Mesenchymal stem cell (in vitro differentiated cells and primary cell): ENCODE results near the gene WDFY2.

Experiments
- DNase-seq: peaks from one replicate; pipeline ENCODE4 v3.0.0-alpha.2; 2013
- H2AFZ ChIP-seq: one replicate; pipeline ENCODE4 v1.6.1; 2013; ENCODE audit warnings: low read depth, mild to moderate bottlenecking, control low read depth, inconsistent platforms, low read length, moderate library complexity
- H2AK5ac ChIP-seq: 2 replicates; pipeline ENCODE4 v1.6.1; 2013; ENCODE audit warnings: low read length, moderate library complexity, mild to moderate bottlenecking, inconsistent platforms; ENCODE audit not compliant: severe bottlenecking
- H2BK120ac ChIP-seq: one replicate; pipeline ENCODE4 v1.6.1; 2013; ENCODE audit warnings: low read depth, mild to moderate bottlenecking, inconsistent platforms, low read length, moderate library complexity
- H2BK12ac ChIP-seq, 2 experiments: one replicate each; pipeline ENCODE4 v1.6.1; 2013; ENCODE audit warnings: inconsistent platforms in 2 of 2, low read length in 2 of 2, mild to moderate bottlenecking in 2 of 2, moderate library complexity in 2 of 2, control low read depth in 1 of 2
- H2BK15ac ChIP-seq: one replicate; pipeline ENCODE4 v1.6.1; 2013; ENCODE audit warnings: mild to moderate bottlenecking, low read depth, inconsistent platforms; ENCODE audit not compliant: poor library complexity, severe bottlenecking
- H2BK5ac ChIP-seq: 2 replicates; pipeline ENCODE4 v1.6.1; 2013; ENCODE audit warnings: low read depth, mild to moderate bottlenecking, low read length, control low read depth, inconsistent platforms; ENCODE audit not compliant: poor library complexity, severe bottlenecking
- H3K14ac ChIP-seq, 2 experiments: one replicate each; pipeline ENCODE4 v1.6.1; 2013; ENCODE audit warnings: inconsistent platforms in 2 of 2, low read length in 2 of 2, control low read depth in 1 of 2, mild to moderate bottlenecking in 1 of 2, moderate library complexity in 1 of 2
- H3K18ac ChIP-seq, 2 experiments: one replicate each; pipeline ENCODE4 v1.6.1; 2013; ENCODE audit warnings: inconsistent platforms in 2 of 2, low read length in 2 of 2, control low read depth in 1 of 2, low read depth in 1 of 2, mild to moderate bottlenecking in 1 of 2
- H3K23ac ChIP-seq, 2 experiments: one replicate each; pipeline ENCODE4 v1.6.1; 2013; ENCODE audit warnings: inconsistent platforms in 2 of 2, low read length in 2 of 2, mild to moderate bottlenecking in 2 of 2, moderate library complexity in 2 of 2, control low read depth in 1 of 2
- H3K27ac ChIP-seq: 2 replicates; pipeline ENCODE4 v1.5.1; 2013; ENCODE audit warnings: mild to moderate bottlenecking, moderate library complexity, low read length, control low read depth, inconsistent platforms; ENCODE audit not compliant: poor library complexity, severe bottlenecking
- H3K27me3 ChIP-seq, 2 experiments: 2 replicates each; pipeline versions ENCODE4 v1.6.1 to v1.7.0; 2013; ENCODE audit warnings: low read length in 2 of 2, mild to moderate bottlenecking in 2 of 2, moderate library complexity in 2 of 2, control low read depth in 1 of 2, inconsistent platforms in 1 of 2; ENCODE audit not compliant: control insufficient read depth in 1 of 2, insufficient read depth in 1 of 2
- H3K36me3 ChIP-seq, 2 experiments: 2 replicates each; pipeline versions ENCODE4 v1.6.1 to v1.7.0; 2013; ENCODE audit warnings: low read length in 2 of 2, control low read depth in 1 of 2, inconsistent platforms in 1 of 2, low read depth in 1 of 2, mild to moderate bottlenecking in 1 of 2; ENCODE audit not compliant: insufficient read depth in 2 of 2, control insufficient read depth in 1 of 2
- H3K4ac ChIP-seq, 2 experiments: one replicate each; pipeline ENCODE4 v1.6.1; 2013; ENCODE audit warnings: inconsistent platforms in 2 of 2, low read length in 2 of 2, mild to moderate bottlenecking in 2 of 2, moderate library complexity in 2 of 2, control low read depth in 1 of 2, low read depth in 1 of 2
- H3K4me1 ChIP-seq: 2 replicates; pipeline ENCODE4 v1.6.1; 2013; ENCODE audit warnings: low read depth, low read length, control low read depth; ENCODE audit not compliant: control insufficient read depth, insufficient read depth
- H3K4me2 ChIP-seq: 2 replicates; pipeline ENCODE4 v1.6.1; 2013; ENCODE audit warnings: low read length, mild to moderate bottlenecking, inconsistent platforms; ENCODE audit not compliant: poor library complexity, severe bottlenecking
- H3K4me3 ChIP-seq, 2 experiments: 2 replicates each; pipeline versions ENCODE4 v1.5.1 to v1.7.0; 2013; ENCODE audit warnings: low read length in 2 of 2, mild to moderate bottlenecking in 2 of 2, control low read depth in 1 of 2, low read depth in 1 of 2; ENCODE audit not compliant: insufficient read depth in 1 of 2
- H3K79me1 ChIP-seq: replicated peaks from 2 replicates; pipeline ENCODE4 v1.6.1; 2013; ENCODE audit warnings: mild to moderate bottlenecking, control low read depth, low read length, inconsistent platforms; ENCODE audit not compliant: poor library complexity, severe bottlenecking
- H3K9ac ChIP-seq: 2 replicates; pipeline ENCODE4 v1.7.0; 2013; ENCODE audit warnings: mild to moderate bottlenecking, low read length, moderate library complexity
- H3K9me3 ChIP-seq: 2 replicates; pipeline ENCODE4 v1.7.0; 2013; ENCODE audit warnings: mild to moderate bottlenecking, low read length; ENCODE audit not compliant: control insufficient read depth
- H4K8ac ChIP-seq: one replicate; pipeline ENCODE4 v1.6.1; 2013; ENCODE audit warnings: inconsistent platforms, mild to moderate bottlenecking, low read length, moderate library complexity
- H4K91ac ChIP-seq: one replicate; pipeline ENCODE4 v1.6.1; 2013; ENCODE audit warnings: mild to moderate bottlenecking, low read length, inconsistent platforms
- WGBS: methylation state at CpG from one replicate; pipeline ENCODE4 v1.1.7; 2013; ENCODE audit warnings: mixed read lengths; 5-methylcytosine and 5-hydroxymethylcytosine counted together

Gene WDFY2

GRCh38 chr13:51760592-51760991 lies 176.3 kb downstream of the WDFY2 start:
- Histone ChIP-seq H2BK120ac (no peak overlapping the region), H3K9ac (peak overlapping the region; percentile 86), H4K8ac (no peak overlapping the region), H2AFZ (no peak overlapping the region), H3K14ac (peak overlapping the region in 1 of 2 experiments; percentile 26), H2BK5ac (no peak overlapping the region), H3K79me1 (peaks cover 6% of the 10 kb centered on the region), H2BK12ac (peak overlapping the region in 1 of 2 experiments; percentile 37), H3K27ac (no peak overlapping the region), H3K27me3 (no peaks in the 10 kb centered on the region), H3K23ac (no peak overlapping the region), H3K36me3 (peaks cover 24 to 57% of the 10 kb centered on the region in 2 experiments), H3K4me3 (peak overlapping the region in 1 of 2 experiments; percentile 50), H3K4me1 (peaks cover 12% of the 10 kb centered on the region), H4K91ac (no peak overlapping the region), H2AK5ac (no peak overlapping the region), H3K9me3 (no peaks in the 10 kb centered on the region), H2BK15ac (no peak overlapping the region), H3K18ac (no peak overlapping the region), H3K4ac (peak overlapping the region in 1 of 2 experiments; percentile 73), H3K4me2 (no peak overlapping the region)
- WGBS, result 94% methylated on average over 12 of the region's 12 CpGs
- no peak for DNase-seq

DNA sequence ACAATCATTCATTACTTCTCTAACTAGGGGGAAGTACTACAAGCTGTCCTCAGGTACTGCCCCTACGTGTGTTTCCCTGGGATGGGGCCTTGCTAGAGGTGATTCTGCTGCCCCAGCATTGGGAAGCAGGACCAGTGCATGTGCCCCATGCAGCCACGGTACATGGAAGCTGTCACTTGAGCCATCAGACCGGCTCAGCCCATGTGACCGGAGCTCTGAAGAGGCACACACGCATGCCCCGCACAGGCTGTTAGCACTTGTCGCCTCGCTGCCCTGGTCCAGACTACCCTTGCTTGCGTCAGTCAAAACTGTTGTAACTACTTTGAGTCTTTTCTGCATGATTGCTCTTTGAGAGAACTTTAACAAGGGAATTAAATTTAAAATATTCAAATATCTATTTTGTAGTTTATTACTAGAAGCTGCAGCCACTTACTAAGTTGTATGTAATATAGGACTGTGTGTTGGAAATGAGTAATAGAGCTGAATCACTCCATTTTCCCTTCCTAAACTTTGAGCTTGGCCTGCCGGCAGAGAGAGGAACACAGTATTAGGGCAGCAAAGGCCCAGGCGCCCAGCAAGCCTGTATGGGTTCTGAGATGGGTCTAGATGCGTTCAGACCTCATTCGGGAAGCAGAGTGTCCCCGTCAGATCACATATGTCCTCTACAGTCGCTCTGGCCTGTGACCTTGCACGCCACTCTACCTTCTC lies 177.5 kb downstream of the WDFY2 start:
- no peak overlapping the region for H2AK5ac ChIP-seq
- no peak overlapping the region for H2BK120ac ChIP-seq
- H2AFZ ChIP-seq, result no peak overlapping the region
- H3K36me3 ChIP-seq, result peaks cover 24 to 55% of the 10 kb centered on the region in 2 experiments
- no peak overlapping the region for H3K4me3 ChIP-seq
- H2BK5ac ChIP-seq, result no peak overlapping the region
- no peaks in the 10 kb centered on the region for H3K27me3 ChIP-seq
- 91% methylated on average over 13 of the region's 16 CpGs for WGBS
- H4K91ac ChIP-seq, result peak overlapping the region; percentile 46
- H3K27ac ChIP-seq, result no peak overlapping the region
- H3K9ac ChIP-seq, result peak overlapping the region; percentile 18
- H3K18ac ChIP-seq, result no peak overlapping the region
- no peak overlapping the region for H3K4me2 ChIP-seq
- peaks cover 9% of the 10 kb centered on the region for H3K79me1 ChIP-seq
- no peak for DNase-seq
- H3K4ac ChIP-seq, result no peak overlapping the region
- no peaks in the 10 kb centered on the region for H3K9me3 ChIP-seq
- no peak overlapping the region for H2BK15ac ChIP-seq
- H3K4me1 ChIP-seq, result peaks cover 12% of the 10 kb centered on the region
- no peak overlapping the region for H2BK12ac ChIP-seq
- H4K8ac ChIP-seq, result peak overlapping the region; percentile 31
- H3K23ac ChIP-seq, result no peak overlapping the region
- no peak overlapping the region for H3K14ac ChIP-seq

GRCh38 chr13:51763486-51763885 lies 179.2 kb downstream of the WDFY2 start:
- Histone ChIP-seq H4K8ac (no peak overlapping the region), H2BK15ac (no peak overlapping the region), H3K4me3 (no peak overlapping the region), H3K9ac (no peak overlapping the region), H3K23ac (no peak overlapping the region), H3K14ac (no peak overlapping the region), H4K91ac (no peak overlapping the region), H2AFZ (no peak overlapping the region), H3K27ac (no peak overlapping the region), H3K27me3 (no peaks in the 10 kb centered on the region), H2BK120ac (no peak overlapping the region), H2AK5ac (no peak overlapping the region), H3K36me3 (peaks cover 36 to 56% of the 10 kb centered on the region in 2 experiments), H3K18ac (no peak overlapping the region), H3K79me1 (peaks cover 17% of the 10 kb centered on the region), H3K9me3 (no peaks in the 10 kb centered on the region), H3K4ac (no peak overlapping the region), H3K4me1 (peaks cover 12% of the 10 kb centered on the region), H2BK12ac (no peak overlapping the region), H3K4me2 (no peak overlapping the region), H2BK5ac (no peak overlapping the region)
- 72% methylated on average over 2 of the region's 2 CpGs for WGBS
- DNase-seq, result no peak

DNA sequence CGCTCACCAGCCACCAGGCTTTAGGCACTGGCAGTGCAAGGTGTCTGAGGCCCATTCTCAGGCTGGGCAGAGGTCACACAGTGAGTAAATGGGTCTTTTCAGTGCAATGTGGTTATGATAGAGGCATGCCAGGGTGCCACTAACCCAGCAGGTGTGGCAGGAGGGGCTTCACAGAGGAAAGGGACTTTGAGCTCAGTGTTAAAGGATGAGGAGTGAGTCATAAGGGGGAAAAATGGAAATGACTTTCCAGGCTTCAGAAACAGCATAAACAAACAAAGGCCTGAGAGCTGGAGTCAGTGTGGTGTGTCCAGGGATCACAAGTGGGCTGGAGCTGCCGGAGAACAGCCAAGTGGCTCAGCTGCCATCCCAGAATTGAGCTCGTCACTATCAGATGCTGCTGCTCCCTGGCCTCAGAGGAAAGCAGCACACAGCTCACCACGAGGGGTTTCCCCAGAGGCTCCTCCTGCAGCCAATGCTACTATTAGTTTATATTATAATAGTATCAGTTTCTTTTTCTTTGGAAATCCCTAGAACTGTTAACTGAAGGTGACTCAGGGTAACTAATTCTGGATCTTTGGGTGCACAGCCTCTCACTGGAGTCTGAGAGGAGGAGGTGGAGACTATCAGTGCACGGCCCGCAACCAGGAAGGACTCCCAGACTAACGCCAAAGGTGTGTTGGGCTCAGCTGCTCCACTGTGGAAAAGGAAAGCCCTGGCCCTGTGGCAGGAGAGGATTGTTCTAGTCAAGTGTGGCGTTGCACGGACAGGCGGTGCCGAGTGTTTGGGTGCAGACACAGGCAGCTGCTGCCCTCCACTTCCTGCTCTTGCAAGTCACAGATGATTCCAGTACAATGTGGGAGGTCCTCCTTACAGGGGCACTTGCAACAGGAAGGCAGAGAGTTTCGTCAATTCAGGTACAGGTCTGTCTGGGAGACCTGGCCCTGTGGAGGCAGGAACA lies 180.2 kb downstream of the WDFY2 start:
- Histone ChIP-seq H2BK120ac (no peak overlapping the region), H2AK5ac (no peak overlapping the region), H3K36me3 (peaks cover 38 to 48% of the 10 kb centered on the region in 2 experiments), H3K79me1 (peaks cover 19% of the 10 kb centered on the region), H3K27ac (peak overlapping the region; percentile 6), H3K4ac (peak overlapping the region in 1 of 2 experiments; percentile 65), H4K91ac (no peak overlapping the region), H2BK15ac (no peak overlapping the region), H3K27me3 (no peaks in the 10 kb centered on the region), H3K4me1 (peaks cover 14% of the 10 kb centered on the region), H3K4me3 (peak overlapping the region in 1 of 2 experiments; percentile 70), H3K14ac (peak overlapping the region in 1 of 2 experiments; percentile 94), H3K4me2 (no peak overlapping the region), H2BK5ac (no peak overlapping the region), H3K9ac (peak overlapping the region; percentile 79), H4K8ac (peak overlapping the region; percentile 21), H2BK12ac (peak overlapping the region in 1 of 2 experiments; percentile 94), H2AFZ (peak overlapping the region; percentile 6), H3K9me3 (no peaks in the 10 kb centered on the region), H3K23ac (no peak overlapping the region), H3K18ac (peak overlapping the region; percentile 54 to 58)
- WGBS, result 56% methylated on average over 10 of the region's 12 CpGs
- peak; percentile 98 for DNase-seq
